Stomach (tissue), 9 donors: Measurements from ENCODE around the gene SLC1A6. TPM values are rescaled to one million over a fixed set of nuclear protein-coding genes. Genes with fewer than 3 reads are reported as not detected.

Experiments used
- DNase-seq, 2 donors: peaks; one replicate each; pipeline versions ENCODE4 v3.0.0 to v3.0.0-alpha.2; 2013 to 2019
- H3K27ac ChIP-seq, 5 donors: fragments of 200-600 bp in 4 of 5; sonication (generic) in 4 of 5; one replicate each; pipeline ENCODE4 v1.5.1; 2013 to 2019; ENCODE audit warnings: mild to moderate bottlenecking in 1 of 5, moderate library complexity in 1 of 5
- H3K27me3 ChIP-seq, 3 donors: fragments of 200-600 bp; sonication (generic); one replicate each; pipeline ENCODE4 v1.5.1; 2017 to 2019; ENCODE audit warnings: mixed run types in 1 of 3
- H3K36me3 ChIP-seq, 4 donors: fragments of 200-600 bp; sonication (generic); 1 replicate in 3 of 4; 2 replicates in 1 of 4; pipeline ENCODE4 v1.5.1; 2016 to 2019
- H3K4me1 ChIP-seq, 4 donors: fragments of 200-600 bp; sonication (generic); one replicate each; pipeline ENCODE4 v1.5.1; 2016 to 2019
- H3K4me3 ChIP-seq, 4 donors: fragments of 200-600 bp; sonication (generic) in 3 of 4; one replicate each; pipeline ENCODE4 v1.5.1; 2016 to 2019; ENCODE audit warnings: mild to moderate bottlenecking in 1 of 4
- H3K9me3 ChIP-seq, 4 donors: fragments of 200-600 bp; sonication (generic); one replicate each; pipeline ENCODE4 v1.5.1; 2016 to 2019
- CTCF ChIP-seq, 7 experiments: fragments of 450-650 bp in 4 of 7; fragments of 200-600 bp in 3 of 7; sonication (generic) in 3 of 7; IDR thresholded peaks; one replicate each; pipeline ENCODE4 v1.5.1; 2016 to 2019; ENCODE audit warnings: antibody characterized with exemption in 7 of 7, control low read depth in 2 of 7, mild to moderate bottlenecking in 1 of 7
- EP300 ChIP-seq: sonication (generic); formaldehyde crosslinking; IDR thresholded peaks from one replicate; pipeline ENCODE4 v1.6.1; 2017; ENCODE audit warnings: antibody characterized with exemption
- POLR2A ChIP-seq, 4 donors: fragments of 450-650 bp; IDR thresholded peaks; one replicate each; pipeline ENCODE4 v1.6.1; 2016; ENCODE audit warnings: antibody characterized with exemption in 4 of 4, control low read depth in 2 of 4, mild to moderate bottlenecking in 1 of 4, moderate library complexity in 1 of 4
- POLR2AphosphoS5 ChIP-seq, 3 donors: sonication (generic); formaldehyde crosslinking; IDR thresholded peaks; one replicate each; pipeline ENCODE4 v1.6.1; 2016; ENCODE audit warnings: antibody characterized with exemption in 3 of 3
- WGBS, 5 donors: extraction: QIAGEN DNeasy Blood & Tissue Kit in 3 of 5; methylation state at CpG; one replicate each; pipeline versions ENCODE4 v1.1.5 to v1.1.7; 2013 to 2018; 5-methylcytosine and 5-hydroxymethylcytosine counted together
- intact Hi-C: fragments of 100-400 bp; cut with DNase I; formaldehyde crosslinking; loops from one replicate; pipeline ENCODE4 v1.15.1; 2023; ENCODE audit warnings: low total_unique reads
- polyA plus RNA-seq, 3 donors: library from polyadenylated mRNA; stranded (reverse); fragments of 200-250 nt; gene quantifications; one replicate each; pipeline ENCODE4 v1.2.3, GENCODE V29; 2013
- total RNA-seq, 5 donors: library from RNA; depleted of rRNA; stranded (reverse); fragments of >200 nt; gene quantifications; one replicate each; pipeline versions ENCODE4 v1.1.0 to v1.2.3, GENCODE V29; 2014 to 2016
- donor health status: healthy with polysubstance abuse.
- donor health status: Bipolar disorder and iron deficiency.
- donor health status: healthy.

SLC1A6 gene
- total and polyA plus RNA-seq, 8 donors = 0.37 TPM; not detected in 7

GRCh38 chr19:14985133-14985532 is 5.5 kb upstream of the SLC1A6 start:
- WGBS, 5 donors = 63 to 72% (median 69%) methylated on average over 5 of the region's 5 CpGs
- H3K36me3 ChIP-seq = no peaks in the 10 kb centered on the region
- no peak for DNase-seq
- H3K4me1 ChIP-seq = no peaks in the 10 kb centered on the region
- intact Hi-C loops = no loop called here
- H3K4me3 ChIP-seq = no peak overlapping the region
- no peak overlapping the region for H3K27ac ChIP-seq
- no peak for TF ChIP-seq CTCF (IDR thresholded peaks at IDR 0.05)
- no peak for TF ChIP-seq EP300
- TF ChIP-seq POLR2A (IDR thresholded peaks at IDR 0.05) = no peak
- TF ChIP-seq POLR2AphosphoS5 (IDR thresholded peaks at IDR 0.05) = no peak
- peaks cover 0 to 31% (median 16%) of the 10 kb centered on the region in 3 donors for H3K27me3 ChIP-seq
- H3K9me3 ChIP-seq = peaks cover 0 to 8% (median 0%) of the 10 kb centered on the region in 4 donors

- no peak overlapping the region for H3K4me3 ChIP-seq
- no peaks in the 10 kb centered on the region for H3K9me3 ChIP-seq
- H3K27me3 ChIP-seq = peaks cover 11 to 72% (median 38%) of the 10 kb centered on the region in 3 donors
- no peak for TF ChIP-seq EP300
- TF ChIP-seq CTCF (IDR thresholded peaks at IDR 0.05) = no peak
- no peak for TF ChIP-seq POLR2A (IDR thresholded peaks at IDR 0.05)
- TF ChIP-seq POLR2AphosphoS5 (IDR thresholded peaks at IDR 0.05) = no peak
- H3K27ac ChIP-seq = no peak overlapping the region
- intact Hi-C loops = no loop called here
- WGBS, 5 donors = 60 to 69% (median 65%) methylated on average over 6 of the region's 6 CpGs
- no peaks in the 10 kb centered on the region for H3K36me3 ChIP-seq
- DNase-seq = no peak
- peaks cover 0 to 11% (median 5%) of the 10 kb centered on the region in 4 donors for H3K4me1 ChIP-seq
Measured at GRCh38 chr19:14978161-14978776, 1.4 kb downstream of the SLC1A6 start.

GRCh38 chr19:14977128-14977527 is 2.5 kb downstream of the SLC1A6 start:
- Histone ChIP-seq H3K36me3 (no peaks in the 10 kb centered on the region), H3K27me3 (peaks cover 11 to 77% (median 38%) of the 10 kb centered on the region in 3 donors), H3K4me1 (peaks cover 0 to 11% (median 5%) of the 10 kb centered on the region in 4 donors)

GRCh38 chr19:14974488-14974887 is 5.2 kb downstream of the SLC1A6 start:
- Histone ChIP-seq H3K36me3 (no peaks in the 10 kb centered on the region), H3K4me3 (no peak overlapping the region), H3K27ac (no peak overlapping the region), H3K27me3 (peaks cover 7 to 63% (median 15%) of the 10 kb centered on the region in 3 donors), H3K4me1 (peaks cover 0 to 6% (median 2%) of the 10 kb centered on the region in 4 donors), H3K9me3 (peaks cover 0 to under 1% (median 0%) of the 10 kb centered on the region in 4 donors)
- no peak for TF ChIP-seq POLR2A (IDR thresholded peaks at IDR 0.05)
- no peak for TF ChIP-seq CTCF (IDR thresholded peaks at IDR 0.05)
- TF ChIP-seq EP300 = no peak
- WGBS, 5 donors = 57 to 83% (median 64%) methylated on average over 4 of the region's 4 CpGs
- intact Hi-C loops = no loop called here
- DNase-seq = no peak

More at GRCh38 chr19:14977128-14977527, 2.5 kb downstream of the SLC1A6 start:
- 47 to 70% (median 52%) methylated on average over 5 of the region's 5 CpGs for WGBS, 5 donors
- DNase-seq = no peak
- TF ChIP-seq POLR2AphosphoS5 (IDR thresholded peaks at IDR 0.05) = no peak
- TF ChIP-seq POLR2A (IDR thresholded peaks at IDR 0.05) = no peak
- no peak for TF ChIP-seq EP300
- no peak for TF ChIP-seq CTCF (IDR thresholded peaks at IDR 0.05)
- intact Hi-C loops = no loop called here
- Histone ChIP-seq H3K4me3 (no peak overlapping the region), H3K9me3 (no peaks in the 10 kb centered on the region), H3K27ac (no peak overlapping the region)
